ENCODE measurements around the gene CASP2.

CASP2 gene

DNA sequence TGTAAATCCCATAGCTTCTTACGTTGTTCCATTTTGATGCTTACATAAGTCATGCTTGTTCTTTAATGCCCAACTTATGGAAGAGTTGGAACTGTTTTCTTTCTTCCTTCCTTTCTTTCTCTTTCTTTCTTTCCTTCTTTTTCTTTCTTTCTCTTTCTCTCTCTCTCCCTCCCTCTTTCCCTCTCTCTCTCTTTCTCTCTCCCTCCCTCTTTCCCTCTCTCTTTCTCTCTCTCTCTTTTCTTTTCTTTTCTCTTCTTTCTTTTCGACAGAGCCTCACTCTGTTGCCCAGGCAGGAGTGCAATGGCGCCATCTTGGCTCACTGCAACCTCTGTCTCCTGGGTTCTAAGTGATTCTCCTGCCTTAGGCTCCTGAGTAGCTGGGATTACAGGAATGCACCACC is 55.4 kb downstream of the CASP2 start:
- DNase-seq: no peak

DNA sequence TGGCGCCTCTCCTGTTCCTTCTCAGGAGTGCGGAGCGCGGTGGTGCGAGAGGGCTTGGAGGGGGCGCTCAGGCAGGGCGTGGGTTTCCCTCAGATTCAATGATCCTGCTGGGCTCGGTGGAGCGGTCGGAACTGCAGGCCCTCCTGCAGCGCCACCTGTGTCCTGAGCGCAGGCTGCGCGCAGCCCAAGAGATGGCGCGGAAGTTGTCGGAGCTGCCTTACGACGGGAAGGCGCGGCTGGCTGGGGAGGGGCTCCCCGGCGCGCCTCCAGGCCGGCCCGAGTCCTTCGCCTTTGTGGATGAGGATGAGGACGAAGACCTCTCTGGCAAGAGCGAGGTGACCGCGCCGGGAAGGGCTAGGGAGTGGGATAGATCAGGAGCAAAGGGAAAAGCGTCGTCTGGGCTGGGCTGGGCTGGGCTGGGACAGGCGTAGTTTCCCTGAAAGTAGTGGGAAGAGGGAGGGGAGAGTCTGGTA is 57.3 kb downstream of the CASP2 start:
- DNase-seq: peak; percentile 63 to 73

DNA sequence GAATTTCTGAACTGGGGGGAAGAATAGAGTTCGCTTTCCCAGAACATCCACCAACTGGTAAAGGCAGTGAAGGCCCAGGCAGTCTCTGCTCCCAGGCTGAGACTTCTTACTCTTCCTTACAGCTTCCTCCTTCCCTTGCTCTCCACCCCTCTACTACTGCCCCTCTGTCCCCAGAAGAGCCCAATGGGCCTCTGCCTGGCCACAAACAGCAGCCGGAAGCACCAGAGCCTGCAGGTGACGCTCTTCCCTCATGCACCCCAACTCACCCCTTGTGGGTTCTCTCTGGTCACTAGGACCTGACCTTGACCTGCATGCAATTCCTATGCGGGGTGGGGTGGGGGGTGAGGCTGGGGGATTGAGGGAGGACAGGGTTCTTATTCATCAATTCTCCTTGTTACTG is 57.9 kb downstream of the CASP2 start:
- DNase-seq: no peak

DNA sequence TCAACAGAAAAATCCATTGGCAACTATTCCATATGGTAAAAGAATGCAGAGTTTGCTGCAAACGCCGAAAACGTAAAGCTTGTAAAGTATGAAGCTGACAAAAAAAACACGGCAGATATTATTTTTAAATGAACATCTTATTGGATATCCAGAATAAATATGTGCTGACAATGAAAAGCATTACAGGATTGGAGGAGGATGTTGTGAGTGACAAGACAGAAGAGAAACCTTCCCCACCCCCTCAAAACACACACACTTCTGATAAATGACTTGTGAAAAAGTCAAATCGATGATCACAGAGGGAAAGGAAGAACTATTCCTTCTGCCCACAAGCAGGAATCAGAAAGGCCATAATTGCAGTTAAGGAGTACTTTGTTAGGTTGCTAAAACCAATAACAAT is 59.8 kb downstream of the CASP2 start:
- DNase-seq: no peak

DNA sequence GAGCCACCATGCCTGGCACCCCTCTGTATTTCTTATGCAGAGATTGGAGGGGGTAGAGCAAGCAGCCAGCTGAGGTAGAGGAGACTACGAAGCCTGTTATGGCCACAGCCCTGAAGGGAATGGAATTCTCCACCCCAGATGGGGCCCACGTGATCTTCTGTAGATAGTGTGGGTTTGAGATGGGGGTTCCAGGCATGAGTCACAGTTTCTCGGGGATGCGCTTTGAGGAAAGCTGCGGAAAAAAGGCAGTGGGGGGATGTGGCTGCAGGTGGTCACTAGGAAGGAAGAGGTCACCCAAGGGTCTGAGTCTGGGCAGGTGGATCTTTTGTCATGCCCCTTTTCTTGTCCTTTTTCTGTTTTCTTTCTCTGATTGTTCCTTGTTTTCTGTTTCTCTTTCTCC is 62.9 kb downstream of the CASP2 start:
- DNase-seq: no peak

DNA sequence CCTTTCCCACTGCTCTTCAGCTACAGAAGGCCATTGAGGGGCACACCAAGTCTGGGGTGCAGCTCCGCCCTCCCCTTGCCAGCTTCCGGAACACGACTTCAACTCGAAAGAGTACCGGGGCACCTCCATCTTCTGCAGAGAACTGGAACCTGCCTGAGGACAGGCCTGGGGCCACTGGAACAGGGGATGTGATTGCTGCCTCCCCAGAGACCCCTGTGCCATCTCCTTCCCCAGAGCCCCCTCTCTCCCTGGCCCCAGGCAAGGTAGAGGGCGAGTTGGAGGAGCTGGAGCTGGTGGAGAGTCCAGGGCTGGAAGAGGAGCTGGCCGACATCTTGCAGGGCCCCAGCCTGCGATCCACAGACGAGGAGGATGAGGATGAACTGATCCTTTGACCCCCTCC is 63.4 kb downstream of the CASP2 start:
- DNase-seq: no peak

DNA sequence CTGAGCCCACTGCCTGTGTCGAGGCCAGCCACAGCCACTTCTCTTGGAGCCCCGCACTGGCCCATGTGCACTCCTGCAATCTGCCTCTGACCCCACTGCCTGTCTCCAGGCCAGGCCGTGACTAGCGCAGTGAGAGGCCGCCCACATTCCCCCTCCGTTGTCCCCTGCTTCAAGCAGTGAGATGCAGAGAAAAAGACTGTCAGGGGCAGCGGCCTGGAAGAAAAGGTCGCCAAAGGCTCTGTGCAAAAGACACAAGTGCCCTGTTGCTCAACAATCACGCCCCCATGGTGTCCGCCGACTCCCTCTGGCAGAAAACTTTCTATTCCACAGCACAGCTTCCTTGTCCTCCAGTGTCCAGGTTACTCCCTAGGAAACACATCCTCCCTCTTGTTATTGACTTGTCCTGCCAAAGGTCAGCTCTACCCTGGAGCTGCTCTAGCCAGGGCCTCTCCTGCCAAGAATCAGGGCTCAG is 64.4 kb downstream of the CASP2 start:
- DNase-seq: no peak

DNA sequence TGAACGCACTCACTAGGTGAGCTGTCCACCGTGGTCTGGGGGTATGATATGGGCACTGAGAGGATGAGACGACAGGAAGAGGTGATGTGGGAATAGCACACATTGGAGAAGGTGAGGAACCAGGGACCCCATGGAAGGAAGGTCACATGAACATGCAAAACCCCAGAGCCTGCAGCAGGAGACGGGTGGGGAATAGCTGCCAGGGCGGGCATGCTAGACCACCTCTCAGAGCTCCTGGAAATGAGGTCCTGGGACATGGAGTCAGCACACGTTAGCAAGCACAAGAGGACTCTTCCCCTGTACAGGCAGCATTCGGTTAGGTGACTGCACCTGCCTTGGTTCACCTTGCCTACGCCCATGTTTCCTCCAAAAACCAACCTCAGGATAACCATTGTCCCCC is 66.2 kb downstream of the CASP2 start:
- DNase-seq: no peak

DNA sequence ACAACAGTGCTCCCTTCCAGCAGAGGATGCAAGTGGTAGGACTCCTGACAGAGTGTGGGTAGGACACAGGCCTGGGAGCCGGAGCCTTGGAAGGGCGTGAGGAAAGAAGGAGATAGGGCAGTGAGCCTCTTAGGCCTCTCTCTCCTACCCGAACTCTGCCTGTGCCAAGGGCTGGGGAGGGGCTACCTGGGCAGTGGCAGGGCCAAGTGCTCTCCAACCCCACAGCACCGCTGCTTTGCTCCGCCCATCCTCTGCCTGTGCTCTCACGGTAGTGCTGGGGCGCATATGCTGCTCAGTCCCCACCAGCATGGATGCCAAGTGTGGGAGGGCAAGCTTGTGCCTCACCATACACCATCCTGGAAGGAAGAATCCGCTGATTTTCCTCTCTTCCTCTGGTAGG is 66.8 kb downstream of the CASP2 start:
- no peak for DNase-seq

DNA sequence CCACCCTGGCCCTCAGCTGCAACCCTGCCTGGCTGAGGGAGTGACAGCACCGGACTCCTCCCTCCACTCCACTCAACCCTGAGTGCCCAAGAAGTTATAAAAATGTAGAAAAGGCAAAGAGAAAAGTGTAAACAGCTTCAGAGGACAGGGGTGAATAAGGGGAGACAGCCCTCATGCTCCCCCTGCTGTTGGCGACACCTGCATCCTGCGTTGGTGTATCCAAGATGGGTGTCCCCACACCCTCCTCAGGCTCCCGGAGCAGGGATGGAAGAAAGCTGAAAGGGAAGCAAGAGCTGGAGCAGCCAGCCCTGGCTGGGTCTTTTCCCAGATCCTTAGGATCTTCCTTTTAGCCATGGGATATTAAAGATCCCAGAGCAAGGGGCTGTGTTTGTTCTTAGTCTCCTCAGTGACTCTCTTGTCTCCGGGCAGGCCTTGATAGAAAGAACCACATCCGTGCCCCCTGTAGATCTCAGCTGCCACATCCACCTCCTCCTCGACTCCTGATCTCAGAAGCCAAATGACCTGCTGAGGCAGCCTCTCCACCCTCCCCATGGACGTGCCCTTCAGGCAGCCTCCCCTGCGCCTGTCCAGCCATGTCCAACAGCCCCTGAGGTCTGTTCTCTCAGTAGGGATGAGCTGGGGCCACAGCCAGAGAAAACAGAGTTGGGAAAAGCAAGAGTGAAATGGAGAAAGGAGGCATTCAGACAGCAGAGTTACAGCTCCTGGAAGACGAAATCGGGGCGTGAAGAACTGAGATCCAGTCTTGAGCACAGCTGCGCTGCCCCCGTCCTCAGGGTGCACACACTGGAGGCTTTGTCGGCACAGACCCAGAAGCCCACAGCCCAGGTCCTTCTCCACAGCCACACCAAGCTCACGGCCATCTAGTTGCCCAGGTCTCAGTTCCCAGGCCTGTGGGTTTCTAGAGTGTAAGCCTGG is 67.6 kb downstream of the CASP2 start:
- no peak for DNase-seq

DNA sequence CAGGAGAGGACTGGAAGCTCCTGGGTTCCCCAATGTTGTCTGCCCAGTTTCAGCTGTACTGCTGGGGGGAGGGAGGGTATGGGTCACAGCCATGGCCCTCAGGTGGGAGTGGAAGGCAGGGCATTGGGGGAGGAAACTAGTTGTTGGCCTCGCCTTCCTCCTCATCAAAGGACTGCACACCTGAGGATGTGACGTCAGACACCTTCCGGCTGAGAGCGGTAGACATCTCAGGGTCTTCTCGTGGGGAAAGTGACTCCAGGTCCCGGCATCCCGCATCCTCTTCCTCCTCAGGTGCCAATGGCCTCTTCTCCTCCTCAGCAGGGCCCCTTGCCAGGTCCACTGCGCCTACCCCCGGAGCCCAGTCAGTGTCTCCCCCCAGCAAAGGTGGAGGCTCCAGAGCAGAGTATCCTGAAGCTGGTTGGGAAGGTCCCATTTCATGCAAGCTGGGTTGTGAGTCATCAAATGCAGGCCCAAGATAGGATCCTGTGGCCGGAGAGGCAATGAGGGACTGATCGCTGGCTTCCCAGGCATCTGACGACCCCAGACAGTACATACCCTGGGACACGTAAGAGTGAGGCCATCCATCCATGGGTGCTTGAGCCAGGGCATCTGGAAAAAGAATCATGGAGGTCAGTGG is 68.4 kb downstream of the CASP2 start:
- DNase-seq: no peak

All from CD4-positive, alpha-beta T cell treated with Interferon alpha-2 for 1 hour (primary cell).